ENCODE data around the gene PNMA8B. TPM values are rescaled to one million over a fixed set of nuclear protein-coding genes. Genes with fewer than 3 reads are reported as not detected.

The PNMA8B gene
- total and polyA plus RNA-seq, 12 donors, result 7.6 to 63.4 (median 29.3) TPM

- H3K4me1 ChIP-seq (replicated peaks in 1 of 2), result peaks cover 9 to 28% of the 10 kb centered on the region in 2 donors
- 94 to 98% (median 97%) methylated on average over 9 to 10 of the region's 10 CpGs for WGBS, 4 donors
- H3K4me3 ChIP-seq, result no peak overlapping the region
- H3K27me3 ChIP-seq, result no peaks in the 10 kb centered on the region
- no peaks in the 10 kb centered on the region for H3K36me3 ChIP-seq (replicated peaks in 1 of 2)
- H3K27ac ChIP-seq, result peak overlapping the region in 3 of 5 donors; percentile 71 to 84 (median 72)
- TF ChIP-seq POLR2A (IDR thresholded peaks at IDR 0.05) (no peak), CTCF (IDR thresholded peaks at IDR 0.05) (no peak)
- no peaks in the 10 kb centered on the region for H3K9me3 ChIP-seq (replicated peaks in 1 of 3)
- no peak for DNase-seq
- intact Hi-C loops (cut with DNase I), result no loop called here
These were observed 25.3 kb downstream of the PNMA8B start for GRCh38 chr19:46470376-46470775.

- Histone ChIP-seq H3K9me3 (replicated peaks in 1 of 3) (no peaks in the 10 kb centered on the region), H3K27me3 (no peaks in the 10 kb centered on the region), H3K27ac (no peak overlapping the region), H3K4me1 (replicated peaks in 1 of 2) (peaks cover 9 to 28% of the 10 kb centered on the region in 2 donors), H3K4me3 (no peak overlapping the region), H3K36me3 (replicated peaks in 1 of 2) (no peaks in the 10 kb centered on the region)
- 96 to 98% (median 97%) methylated on average over 12 to 18 of the region's 18 CpGs for WGBS, 4 donors
- no peak for TF ChIP-seq POLR2A (IDR thresholded peaks at IDR 0.05)
- TF ChIP-seq CTCF (IDR thresholded peaks at IDR 0.05), result no peak
- intact Hi-C loops (cut with DNase I), result no loop called here
- DNase-seq, result peak in 1 of 7 donors; percentile 46
These were observed 26.0 kb downstream of the PNMA8B start for GRCh38 chr19:46469541-46470185.

- H3K36me3 ChIP-seq (replicated peaks in 1 of 2), result no peaks in the 10 kb centered on the region
- intact Hi-C loops (cut with DNase I), result no loop called here
- DNase-seq, result peak in 6 of 7 donors; percentile 65 to 80 (median 68)
- no peaks in the 10 kb centered on the region for H3K9me3 ChIP-seq (replicated peaks in 1 of 3)
- peak overlapping the region; percentile 3 to 70 (median 56) for H3K27ac ChIP-seq
- TF ChIP-seq CTCF (IDR thresholded peaks at IDR 0.05), result no peak
- TF ChIP-seq POLR2A (IDR thresholded peaks at IDR 0.05), result peak in 1 of 2 donors; percentile 37
- WGBS, 4 donors, result 36 to 44% (median 39%) methylated on average over 15 of the region's 15 CpGs
- H3K4me3 ChIP-seq, result no peak overlapping the region
- H3K27me3 ChIP-seq, result no peaks in the 10 kb centered on the region
- H3K4me1 ChIP-seq (replicated peaks in 1 of 2), result peaks cover 8 to 26% of the 10 kb centered on the region in 2 donors
These were observed 29.0 kb downstream of the PNMA8B start for GRCh38 chr19:46466536-46467196.

GRCh38 chr19:46463516-46463915, 32.2 kb downstream of the PNMA8B start:
- peaks cover 0 to 14% of the 10 kb centered on the region in 2 donors for H3K4me1 ChIP-seq (replicated peaks in 1 of 2)
- H3K9me3 ChIP-seq (replicated peaks in 1 of 3), result no peaks in the 10 kb centered on the region
- no peaks in the 10 kb centered on the region for H3K27me3 ChIP-seq
- H3K36me3 ChIP-seq (replicated peaks in 1 of 2), result no peaks in the 10 kb centered on the region
- DNase-seq, result no peak
- H3K27ac ChIP-seq, result no peak overlapping the region
- intact Hi-C loops (cut with DNase I), result no loop called here
- TF ChIP-seq CTCF (IDR thresholded peaks at IDR 0.05), result no peak
- TF ChIP-seq POLR2A (IDR thresholded peaks at IDR 0.05), result no peak
- WGBS, 4 donors, result 77 to 89% (median 83%) methylated on average over 7 of the region's 7 CpGs
- H3K4me3 ChIP-seq, result no peak overlapping the region
